HL-60/S4 (cell line): Measurements from ENCODE around the gene SLC28A2.
"Not testable (repeated sequence)": the region's sequence is repeated elsewhere in the genome, so short reads cannot be mapped to it uniquely, and the experiment has no call there.

Source experiments
- in situ Hi-C: fragments of 300-500 bp; cut with MboI; formaldehyde crosslinking; loops from 2 replicates; pipeline ENCODE4 v1.14.3; 2022; ENCODE audit warnings: low sequenced_read_pairs

Gene SLC28A2

GRCh38 chr15:45251888-45252287, at the start of gene SLC28A2:
Gene SLC28A2 (plus strand): TSS chr15:45252234. CDS start chr15:45253216, 982 bp downstream.
- in situ Hi-C loops, result no loop called here

- in situ Hi-C loops, result no loop called here
Measured at GRCh38 chr15:45203182-45203581, 48.9 kb upstream of the SLC28A2 start.

- in situ Hi-C loops, result no loop called here
Measured at GRCh38 chr15:45205192-45205591, 46.8 kb upstream of the SLC28A2 start.

- in situ Hi-C loops, result no loop called here
Measured at GRCh38 chr15:45212493-45212892, 39.5 kb upstream of the SLC28A2 start.

GRCh38 chr15:45221053-45221599, 30.9 kb upstream of the SLC28A2 start:
- in situ Hi-C loops, result no loop called here

GRCh38 chr15:45221967-45222366, 30.1 kb upstream of the SLC28A2 start:
- in situ Hi-C loops, result no loop called here

- in situ Hi-C loops, result no loop called here
Measured at GRCh38 chr15:45224621-45225217, 27.3 kb upstream of the SLC28A2 start.

- in situ Hi-C loops, result no loop called here
Measured at GRCh38 chr15:45225506-45226273, 26.3 kb upstream of the SLC28A2 start.

GRCh38 chr15:45228931-45229330, 23.1 kb upstream of the SLC28A2 start:
- in situ Hi-C loops, result no loop called here

GRCh38 chr15:45230245-45230965, 21.6 kb upstream of the SLC28A2 start:
- in situ Hi-C loops, result no loop called here

GRCh38 chr15:45231132-45231531, 20.9 kb upstream of the SLC28A2 start:
- in situ Hi-C loops, result no loop called here

GRCh38 chr15:45231864-45232562, 20.0 kb upstream of the SLC28A2 start:
- in situ Hi-C loops, result no loop called here

- in situ Hi-C loops, result no loop called here
Measured at GRCh38 chr15:45234562-45235235, 17.3 kb upstream of the SLC28A2 start.

- in situ Hi-C loops, result not testable (repeated sequence)
Measured at GRCh38 chr15:45236806-45237205, 15.2 kb upstream of the SLC28A2 start.

- in situ Hi-C loops, result no loop called here
Measured at GRCh38 chr15:45242289-45242688, 9.7 kb upstream of the SLC28A2 start.

- in situ Hi-C loops, result no loop called here
Measured at GRCh38 chr15:45249125-45249780, 2.8 kb upstream of the SLC28A2 start.

GRCh38 chr15:45253330-45253729, 1.3 kb downstream of the SLC28A2 start:
- in situ Hi-C loops, result no loop called here

- in situ Hi-C loops, result no loop called here
Measured at GRCh38 chr15:45254405-45254804, 2.4 kb downstream of the SLC28A2 start.

GRCh38 chr15:45254824-45255223, 2.8 kb downstream of the SLC28A2 start:
- in situ Hi-C loops, result not testable (repeated sequence)

GRCh38 chr15:45259796-45260195, 7.8 kb downstream of the SLC28A2 start:
- in situ Hi-C loops, result no loop called here
